Measurements from ENCODE around the gene BRINP3.

DNA sequence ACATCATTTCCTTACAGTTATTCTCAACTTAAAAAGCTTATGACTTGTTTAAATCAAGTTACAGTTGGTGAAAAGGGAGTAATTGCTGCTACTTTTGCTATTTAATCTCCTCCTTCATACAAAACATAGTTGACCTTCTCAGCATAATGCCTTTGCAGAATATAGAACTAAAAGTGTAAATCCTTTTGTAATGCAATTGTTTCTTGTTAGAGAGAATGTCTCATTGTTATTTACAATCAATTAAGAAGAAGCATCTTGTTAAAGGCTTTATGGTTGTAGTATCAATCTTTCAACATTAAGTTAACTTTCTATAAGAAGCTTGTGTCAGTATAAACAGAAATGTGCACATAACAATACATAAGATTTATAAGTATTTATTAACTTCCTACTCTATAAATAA is 360.7 kb downstream of the BRINP3 start:
- TF ChIP-seq, protein P1, sequence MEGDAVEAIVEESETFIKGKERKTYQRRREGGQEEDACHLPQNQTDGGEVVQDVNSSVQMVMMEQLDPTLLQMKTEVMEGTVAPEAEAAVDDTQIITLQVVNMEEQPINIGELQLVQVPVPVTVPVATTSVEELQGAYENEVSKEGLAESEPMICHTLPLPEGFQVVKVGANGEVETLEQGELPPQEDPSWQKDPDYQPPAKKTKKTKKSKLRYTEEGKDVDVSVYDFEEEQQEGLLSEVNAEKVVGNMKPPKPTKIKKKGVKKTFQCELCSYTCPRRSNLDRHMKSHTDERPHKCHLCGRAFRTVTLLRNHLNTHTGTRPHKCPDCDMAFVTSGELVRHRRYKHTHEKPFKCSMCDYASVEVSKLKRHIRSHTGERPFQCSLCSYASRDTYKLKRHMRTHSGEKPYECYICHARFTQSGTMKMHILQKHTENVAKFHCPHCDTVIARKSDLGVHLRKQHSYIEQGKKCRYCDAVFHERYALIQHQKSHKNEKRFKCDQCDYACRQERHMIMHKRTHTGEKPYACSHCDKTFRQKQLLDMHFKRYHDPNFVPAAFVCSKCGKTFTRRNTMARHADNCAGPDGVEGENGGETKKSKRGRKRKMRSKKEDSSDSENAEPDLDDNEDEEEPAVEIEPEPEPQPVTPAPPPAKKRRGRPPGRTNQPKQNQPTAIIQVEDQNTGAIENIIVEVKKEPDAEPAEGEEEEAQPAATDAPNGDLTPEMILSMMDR (IDR thresholded peaks at IDR 0.05; ENCODE audit: low read length) = no peak
- no peak for TF ChIP-seq EZH2 (IDR thresholded peaks at IDR 0.05; ENCODE audit: borderline replicate concordance, low read length)
